HCT116 (cell line): Measurements from ENCODE around the gene PIMREG.

Experiments
- CTCF ChIP-seq, 3 experiments: fragments of 200-600 bp in 1 of 3; sonication (generic) in 1 of 3; IDR thresholded peaks in 2 of 3; conservative IDR thresholded peaks in 1 of 3; 2 replicates each; pipeline ENCODE4 v1.5.1; 2012 to 2017; ENCODE audit warnings: low read depth in 2 of 3, low read length in 2 of 3, antibody characterized with exemption in 1 of 3, borderline replicate concordance in 1 of 3, control low read depth in 1 of 3, mild to moderate bottlenecking in 1 of 3, mixed read lengths in 1 of 3, mixed run types in 1 of 3, moderate library complexity in 1 of 3; ENCODE audit not compliant: insufficient read depth in 1 of 3
- EZH2phosphoT487 ChIP-seq: fragments of 200-600 bp; IDR thresholded peaks from 2 replicates; pipeline ENCODE4 v1.6.1; 2018; ENCODE audit warnings: antibody characterized with exemption, borderline replicate concordance
- JUND ChIP-seq: IDR thresholded peaks from 2 replicates; pipeline ENCODE4 v1.6.1; 2012
- POLR2A ChIP-seq: IDR thresholded peaks from 2 replicates; pipeline ENCODE4 v1.7.0; 2011; ENCODE audit warnings: borderline replicate concordance; ENCODE audit not compliant: insufficient read depth, insufficient read length; ENCODE audit errors: extremely low read depth
- TF ChIP-seq, protein P1 (sequence below): IDR thresholded peaks from 2 replicates; pipeline ENCODE4 v1.6.1; 2012; ENCODE audit warnings: low read depth
- TF ChIP-seq, protein P2 (sequence below): IDR thresholded peaks from 2 replicates; pipeline ENCODE4 v1.6.1; 2011; ENCODE audit warnings: mild to moderate bottlenecking, low read length, moderate library complexity; ENCODE audit not compliant: insufficient replicate concordance; ENCODE audit errors: extremely low read depth
- TF ChIP-seq, protein P3 (sequence below): IDR thresholded peaks from 2 replicates; pipeline ENCODE4 v1.6.1; 2012

DNA sequence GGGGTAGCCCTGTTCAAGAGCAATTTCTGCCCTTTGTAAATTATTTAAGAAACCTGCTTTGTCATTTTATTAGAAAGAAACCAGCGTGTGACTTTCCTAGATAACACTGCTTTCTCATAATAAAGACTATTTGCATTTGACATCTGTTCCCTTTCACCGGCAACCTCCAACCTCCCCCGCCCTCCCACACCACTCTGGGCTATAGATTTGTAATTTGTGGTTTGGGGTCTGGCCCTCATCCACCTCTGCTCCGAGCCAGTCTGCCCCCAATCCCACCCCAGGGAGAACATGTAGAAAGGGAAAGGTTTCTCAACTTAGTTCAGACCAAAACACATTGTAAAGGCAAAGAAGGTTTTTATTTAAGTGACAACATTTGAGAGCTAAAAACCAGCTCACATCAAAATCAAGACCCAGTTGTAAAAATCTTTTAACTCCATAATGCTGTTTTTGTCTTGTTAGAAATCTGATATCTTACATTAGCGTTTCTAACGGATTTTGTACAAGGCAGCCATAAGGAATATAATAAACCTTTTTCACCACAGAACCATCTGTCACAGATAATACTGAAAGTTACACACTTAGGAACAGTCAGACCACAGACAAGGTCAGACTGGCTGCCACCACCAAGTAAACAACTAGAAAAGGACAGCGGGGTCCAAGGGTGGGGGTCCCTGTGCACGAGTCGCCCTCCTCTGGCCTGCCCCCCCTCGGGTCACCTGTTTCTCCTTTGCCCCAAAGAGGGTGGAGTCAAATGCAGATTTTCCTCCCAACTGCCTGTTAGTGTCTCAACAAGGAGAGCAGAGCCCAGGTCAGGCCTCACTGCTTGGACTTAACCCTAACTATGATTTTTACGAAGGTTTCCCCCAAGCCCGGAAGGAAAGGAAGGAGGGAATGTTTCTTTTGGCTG lies 6.9 kb downstream of the PIMREG start:
- TF ChIP-seq CTCF (IDR thresholded peaks at IDR 0.05 in 2 of 3, conservative IDR thresholded peaks at IDR 0.05 in 1 of 3; ENCODE audit: borderline replicate concordance in 1 of 3, insufficient read depth in 1 of 3, low read depth in 2 of 3, low read length in 2 of 3) (no peak), EZH2phosphoT487 (no peak), POLR2A (no peak), JUND (no peak)
- TF ChIP-seq, protein P1, sequence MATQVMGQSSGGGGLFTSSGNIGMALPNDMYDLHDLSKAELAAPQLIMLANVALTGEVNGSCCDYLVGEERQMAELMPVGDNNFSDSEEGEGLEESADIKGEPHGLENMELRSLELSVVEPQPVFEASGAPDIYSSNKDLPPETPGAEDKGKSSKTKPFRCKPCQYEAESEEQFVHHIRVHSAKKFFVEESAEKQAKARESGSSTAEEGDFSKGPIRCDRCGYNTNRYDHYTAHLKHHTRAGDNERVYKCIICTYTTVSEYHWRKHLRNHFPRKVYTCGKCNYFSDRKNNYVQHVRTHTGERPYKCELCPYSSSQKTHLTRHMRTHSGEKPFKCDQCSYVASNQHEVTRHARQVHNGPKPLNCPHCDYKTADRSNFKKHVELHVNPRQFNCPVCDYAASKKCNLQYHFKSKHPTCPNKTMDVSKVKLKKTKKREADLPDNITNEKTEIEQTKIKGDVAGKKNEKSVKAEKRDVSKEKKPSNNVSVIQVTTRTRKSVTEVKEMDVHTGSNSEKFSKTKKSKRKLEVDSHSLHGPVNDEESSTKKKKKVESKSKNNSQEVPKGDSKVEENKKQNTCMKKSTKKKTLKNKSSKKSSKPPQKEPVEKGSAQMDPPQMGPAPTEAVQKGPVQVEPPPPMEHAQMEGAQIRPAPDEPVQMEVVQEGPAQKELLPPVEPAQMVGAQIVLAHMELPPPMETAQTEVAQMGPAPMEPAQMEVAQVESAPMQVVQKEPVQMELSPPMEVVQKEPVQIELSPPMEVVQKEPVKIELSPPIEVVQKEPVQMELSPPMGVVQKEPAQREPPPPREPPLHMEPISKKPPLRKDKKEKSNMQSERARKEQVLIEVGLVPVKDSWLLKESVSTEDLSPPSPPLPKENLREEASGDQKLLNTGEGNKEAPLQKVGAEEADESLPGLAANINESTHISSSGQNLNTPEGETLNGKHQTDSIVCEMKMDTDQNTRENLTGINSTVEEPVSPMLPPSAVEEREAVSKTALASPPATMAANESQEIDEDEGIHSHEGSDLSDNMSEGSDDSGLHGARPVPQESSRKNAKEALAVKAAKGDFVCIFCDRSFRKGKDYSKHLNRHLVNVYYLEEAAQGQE: no peak
- TF ChIP-seq, protein P2, sequence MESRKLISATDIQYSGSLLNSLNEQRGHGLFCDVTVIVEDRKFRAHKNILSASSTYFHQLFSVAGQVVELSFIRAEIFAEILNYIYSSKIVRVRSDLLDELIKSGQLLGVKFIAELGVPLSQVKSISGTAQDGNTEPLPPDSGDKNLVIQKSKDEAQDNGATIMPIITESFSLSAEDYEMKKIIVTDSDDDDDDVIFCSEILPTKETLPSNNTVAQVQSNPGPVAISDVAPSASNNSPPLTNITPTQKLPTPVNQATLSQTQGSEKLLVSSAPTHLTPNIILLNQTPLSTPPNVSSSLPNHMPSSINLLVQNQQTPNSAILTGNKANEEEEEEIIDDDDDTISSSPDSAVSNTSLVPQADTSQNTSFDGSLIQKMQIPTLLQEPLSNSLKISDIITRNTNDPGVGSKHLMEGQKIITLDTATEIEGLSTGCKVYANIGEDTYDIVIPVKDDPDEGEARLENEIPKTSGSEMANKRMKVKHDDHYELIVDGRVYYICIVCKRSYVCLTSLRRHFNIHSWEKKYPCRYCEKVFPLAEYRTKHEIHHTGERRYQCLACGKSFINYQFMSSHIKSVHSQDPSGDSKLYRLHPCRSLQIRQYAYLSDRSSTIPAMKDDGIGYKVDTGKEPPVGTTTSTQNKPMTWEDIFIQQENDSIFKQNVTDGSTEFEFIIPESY: no peak
- TF ChIP-seq, protein P3, sequence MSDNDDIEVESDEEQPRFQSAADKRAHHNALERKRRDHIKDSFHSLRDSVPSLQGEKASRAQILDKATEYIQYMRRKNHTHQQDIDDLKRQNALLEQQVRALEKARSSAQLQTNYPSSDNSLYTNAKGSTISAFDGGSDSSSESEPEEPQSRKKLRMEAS: no peak
